ENCODE results near the gene BEST3. TPM values are rescaled to one million over a fixed set of nuclear protein-coding genes. Genes with fewer than 3 reads are reported as not detected.

The BEST3 gene
- total RNA-seq, 4 donors from 2014 or later, result 0.21 TPM; not detected in 3

- intact Hi-C loops (cut with DNase I; ENCODE audit: low total_unique reads), result no loop called here
These were observed 38.8 kb downstream of the BEST3 start for GRCh38 chr12:69660164-69660863.

GRCh38 chr12:69658203-69658602, 40.9 kb downstream of the BEST3 start:
- Histone ChIP-seq H3K27ac (no peak overlapping the region), H3K4me3 (no peak overlapping the region)
- intact Hi-C loops (cut with DNase I; ENCODE audit: low total_unique reads), result no loop called here

More at GRCh38 chr12:69660164-69660863, 38.8 kb downstream of the BEST3 start:
- no peaks in the 10 kb centered on the region for H3K36me3 ChIP-seq
- no peak overlapping the region for H3K4me3 ChIP-seq
- DNase-seq, result no peak
- no peaks in the 10 kb centered on the region for H3K9me3 ChIP-seq
- H3K4me1 ChIP-seq, result no peaks in the 10 kb centered on the region
- TF ChIP-seq CTCF (IDR thresholded peaks at IDR 0.05), result no peak
- no peak for TF ChIP-seq POLR2A (IDR thresholded peaks at IDR 0.05)
- no peaks in the 10 kb centered on the region for H3K27me3 ChIP-seq
- no peak overlapping the region for H3K27ac ChIP-seq

DNA sequence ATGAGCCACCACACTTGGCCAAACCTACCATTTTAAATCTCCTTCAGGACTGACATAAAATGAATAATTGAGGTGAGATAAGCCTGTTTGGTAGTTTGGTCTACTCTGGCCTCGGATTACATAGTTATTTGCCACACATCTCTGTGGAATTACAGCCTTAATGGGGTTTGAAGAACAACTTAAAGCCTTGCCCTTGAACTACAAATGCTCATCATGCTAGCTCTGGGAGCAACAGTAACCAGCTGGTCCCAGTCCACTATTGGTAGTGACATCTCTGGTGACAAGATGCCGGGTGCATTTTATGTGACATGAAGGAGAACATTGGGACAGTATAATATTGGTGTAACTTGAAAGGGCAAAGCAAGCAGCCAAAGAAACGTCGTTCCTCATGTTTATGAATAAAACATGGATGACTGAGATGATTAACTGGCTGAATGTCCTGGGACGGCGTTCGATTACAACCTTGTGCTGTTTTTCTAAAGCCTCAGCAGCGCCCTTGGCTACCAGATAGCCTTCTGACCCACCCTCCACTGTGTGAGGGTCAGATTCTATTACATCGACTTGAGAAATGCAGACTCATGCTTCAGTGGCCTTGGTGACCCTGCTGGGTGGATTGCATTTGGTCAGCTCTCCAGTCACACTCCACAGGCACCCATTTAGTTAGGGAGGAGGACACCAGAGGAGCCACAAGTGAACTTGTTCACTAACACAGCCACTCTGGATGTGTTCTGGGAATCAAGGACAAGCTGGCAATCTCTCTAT, 41.5 kb downstream of the BEST3 start:
- Histone ChIP-seq H3K9me3 (no peaks in the 10 kb centered on the region), H3K27me3 (no peaks in the 10 kb centered on the region), H3K4me1 (no peaks in the 10 kb centered on the region), H3K4me3 (no peak overlapping the region), H3K36me3 (no peaks in the 10 kb centered on the region), H3K27ac (no peak overlapping the region)
- no peak for DNase-seq
- intact Hi-C loops (cut with DNase I; ENCODE audit: low total_unique reads), result no loop called here
- no peak for TF ChIP-seq CTCF (IDR thresholded peaks at IDR 0.05)
- TF ChIP-seq POLR2A (IDR thresholded peaks at IDR 0.05), result no peak

More at GRCh38 chr12:69658203-69658602, 40.9 kb downstream of the BEST3 start:
- TF ChIP-seq CTCF (IDR thresholded peaks at IDR 0.05), result no peak
- Histone ChIP-seq H3K36me3 (no peaks in the 10 kb centered on the region), H3K27me3 (no peaks in the 10 kb centered on the region), H3K9me3 (no peaks in the 10 kb centered on the region), H3K4me1 (no peaks in the 10 kb centered on the region)
- no peak for DNase-seq

DNA sequence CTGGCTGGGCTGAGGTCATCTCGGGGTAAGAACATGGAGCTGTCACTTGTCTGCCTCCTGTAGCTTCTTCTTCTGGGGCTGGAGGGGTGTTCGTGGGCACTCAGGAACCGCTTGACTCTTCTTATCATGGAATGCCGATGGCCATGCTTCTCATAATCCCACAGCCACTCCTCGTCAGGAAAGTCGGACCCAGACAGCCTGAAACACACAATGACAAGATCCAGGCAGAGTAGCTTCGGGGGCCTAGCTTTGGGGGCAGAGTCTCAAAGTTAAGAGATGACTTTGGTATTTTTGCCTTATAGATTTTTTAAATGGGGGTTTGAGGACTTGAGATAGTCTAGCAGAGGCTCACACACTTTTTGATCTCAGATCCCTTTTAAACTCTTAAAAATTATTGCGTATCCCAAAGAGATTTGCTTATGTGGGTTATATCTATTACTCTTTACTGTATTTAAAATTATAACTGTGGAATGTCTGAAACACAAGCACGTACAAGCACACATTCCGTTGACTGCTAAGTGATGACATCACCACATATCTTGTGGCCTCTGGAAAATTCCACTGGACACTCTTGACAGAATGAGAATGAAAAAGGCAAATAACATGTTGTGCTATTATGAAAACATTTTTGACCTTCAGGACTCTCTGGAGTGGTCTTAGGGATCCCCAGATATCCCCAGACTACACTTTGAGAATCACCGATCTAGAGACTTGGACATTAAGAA, 43.3 kb downstream of the BEST3 start:
- TF ChIP-seq CTCF (IDR thresholded peaks at IDR 0.05) (no peak), POLR2A (IDR thresholded peaks at IDR 0.05) (no peak)
- intact Hi-C loops (cut with DNase I; ENCODE audit: low total_unique reads), result no loop called here
- Histone ChIP-seq H3K4me3 (no peak overlapping the region), H3K36me3 (no peaks in the 10 kb centered on the region), H3K27me3 (no peaks in the 10 kb centered on the region), H3K9me3 (no peaks in the 10 kb centered on the region), H3K4me1 (no peaks in the 10 kb centered on the region), H3K27ac (no peak overlapping the region)
- no peak for DNase-seq

DNA sequence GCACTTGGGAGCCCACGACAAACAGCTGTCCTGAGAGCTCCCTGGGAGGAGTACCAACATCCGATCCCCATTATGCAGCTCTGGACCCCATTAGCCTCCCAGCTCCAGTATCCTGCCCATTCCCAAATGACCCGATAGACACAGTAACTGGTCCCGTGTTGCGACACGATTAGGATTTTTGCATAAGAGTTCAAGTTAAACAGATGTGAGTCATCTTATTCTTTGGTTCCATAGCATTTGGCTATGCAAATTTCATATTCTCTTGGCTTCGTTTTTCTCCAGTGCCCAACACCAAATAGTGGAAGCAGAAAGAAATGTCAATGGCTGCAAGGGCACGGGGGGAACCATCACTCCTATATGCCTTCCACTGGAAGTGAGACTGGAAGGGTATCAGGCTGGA, 45.4 kb downstream of the BEST3 start:
- no peaks in the 10 kb centered on the region for H3K4me1 ChIP-seq
- no peaks in the 10 kb centered on the region for H3K9me3 ChIP-seq
- no peaks in the 10 kb centered on the region for H3K27me3 ChIP-seq
- no peak overlapping the region for H3K4me3 ChIP-seq
- no peak overlapping the region for H3K27ac ChIP-seq
- no peak for DNase-seq
- H3K36me3 ChIP-seq, result no peaks in the 10 kb centered on the region
- intact Hi-C loops (cut with DNase I; ENCODE audit: low total_unique reads), result no loop called here
- TF ChIP-seq POLR2A (IDR thresholded peaks at IDR 0.05) (no peak), CTCF (IDR thresholded peaks at IDR 0.05) (no peak)

Measured in uterus (tissue), 4 donors.